C4-2B (cell line): ENCODE results near the gene MARCHF6.

Experiments
- H3K27ac ChIP-seq: fragments of 450-650 bp; 2 replicates; pipeline ENCODE4 v1.5.1; 2017
- ZFX ChIP-seq: fragments of 450-650 bp; IDR thresholded peaks from 2 replicates; pipeline ENCODE4 v1.6.1; 2017
- TF ChIP-seq, protein P1 (sequence below): fragments of 450-650 bp; conservative IDR thresholded peaks from 2 replicates; pipeline ENCODE4 v1.5.1; 2017; ENCODE audit warnings: mild to moderate bottlenecking

The MARCHF6 gene

DNA sequence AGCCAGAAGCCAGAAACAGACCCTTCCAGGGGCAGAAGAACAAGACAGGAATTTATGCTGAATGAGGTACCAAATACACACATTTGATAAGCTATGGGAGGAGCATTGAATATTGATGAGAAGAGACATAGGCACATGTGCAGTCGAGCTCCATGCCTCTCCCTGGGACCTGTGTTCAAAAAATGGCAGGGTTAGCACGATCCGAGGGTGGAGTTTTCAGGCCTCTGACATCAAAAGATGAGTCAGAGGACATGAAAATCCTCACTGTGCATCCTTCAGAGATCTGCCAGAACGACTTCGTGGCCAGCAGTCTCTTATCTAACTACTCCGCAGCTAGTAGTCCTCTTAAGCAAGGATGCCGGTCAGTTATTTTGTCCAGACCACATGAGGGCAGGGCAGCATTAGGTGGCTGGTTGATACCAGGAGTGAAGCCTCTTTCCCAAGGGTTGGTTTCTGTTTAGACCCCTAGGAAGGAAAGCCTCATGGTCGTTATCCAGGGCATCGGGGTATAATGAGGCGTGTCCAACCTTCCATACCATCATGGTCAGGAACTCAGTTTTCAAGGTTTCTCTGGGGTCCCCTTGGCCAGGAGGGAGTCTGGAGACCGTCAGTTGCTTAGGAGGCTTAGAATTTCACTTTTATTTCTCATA, 34.2 kb upstream of the MARCHF6 start:
- H3K27ac ChIP-seq, result no peak overlapping the region
- no peak for TF ChIP-seq ZFX
- TF ChIP-seq, protein P1, sequence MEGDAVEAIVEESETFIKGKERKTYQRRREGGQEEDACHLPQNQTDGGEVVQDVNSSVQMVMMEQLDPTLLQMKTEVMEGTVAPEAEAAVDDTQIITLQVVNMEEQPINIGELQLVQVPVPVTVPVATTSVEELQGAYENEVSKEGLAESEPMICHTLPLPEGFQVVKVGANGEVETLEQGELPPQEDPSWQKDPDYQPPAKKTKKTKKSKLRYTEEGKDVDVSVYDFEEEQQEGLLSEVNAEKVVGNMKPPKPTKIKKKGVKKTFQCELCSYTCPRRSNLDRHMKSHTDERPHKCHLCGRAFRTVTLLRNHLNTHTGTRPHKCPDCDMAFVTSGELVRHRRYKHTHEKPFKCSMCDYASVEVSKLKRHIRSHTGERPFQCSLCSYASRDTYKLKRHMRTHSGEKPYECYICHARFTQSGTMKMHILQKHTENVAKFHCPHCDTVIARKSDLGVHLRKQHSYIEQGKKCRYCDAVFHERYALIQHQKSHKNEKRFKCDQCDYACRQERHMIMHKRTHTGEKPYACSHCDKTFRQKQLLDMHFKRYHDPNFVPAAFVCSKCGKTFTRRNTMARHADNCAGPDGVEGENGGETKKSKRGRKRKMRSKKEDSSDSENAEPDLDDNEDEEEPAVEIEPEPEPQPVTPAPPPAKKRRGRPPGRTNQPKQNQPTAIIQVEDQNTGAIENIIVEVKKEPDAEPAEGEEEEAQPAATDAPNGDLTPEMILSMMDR, result no peak

DNA sequence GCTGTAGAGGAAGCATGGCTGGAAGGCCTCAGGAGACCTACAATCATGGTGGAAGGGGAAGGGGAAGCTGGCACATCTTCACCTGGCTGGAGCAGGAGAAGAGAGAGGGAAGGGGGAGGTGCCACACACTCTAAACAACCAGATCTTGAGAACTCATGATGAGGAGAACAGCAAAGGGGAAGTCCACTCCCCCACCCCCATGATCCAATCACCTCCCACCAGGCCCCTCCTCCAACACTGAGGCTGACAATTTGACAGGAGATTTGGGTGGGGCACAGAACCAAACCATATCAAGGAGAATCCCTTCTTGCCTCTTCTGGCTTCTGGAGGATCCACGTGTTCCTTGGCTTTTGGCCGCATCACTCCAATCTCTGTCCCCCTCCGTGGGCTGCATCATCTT, 32.7 kb upstream of the MARCHF6 start:
- no peak overlapping the region for H3K27ac ChIP-seq
- TF ChIP-seq, protein P1, result no peak
- no peak for TF ChIP-seq ZFX

DNA sequence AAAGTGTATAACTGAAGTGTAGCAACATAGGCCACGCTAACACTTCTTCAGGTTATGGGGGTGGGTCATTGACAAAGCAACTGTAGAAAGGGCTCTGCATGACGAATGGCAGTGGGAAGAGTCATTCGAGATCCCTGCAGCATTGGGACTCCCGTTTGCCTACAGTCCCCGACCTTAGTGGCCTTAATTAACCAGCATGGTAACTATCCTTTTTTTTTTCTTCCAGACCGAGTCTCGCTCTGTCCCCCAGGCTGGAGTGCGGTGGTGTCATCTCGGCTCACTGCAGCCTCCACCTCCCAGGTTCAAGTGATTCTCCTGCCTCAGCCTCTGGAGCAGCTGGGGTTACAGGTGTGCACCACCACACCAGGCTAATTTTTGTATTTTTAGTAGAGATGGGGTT, 31.6 kb upstream of the MARCHF6 start:
- TF ChIP-seq, protein P1, result no peak
- no peak for TF ChIP-seq ZFX
- H3K27ac ChIP-seq, result no peak overlapping the region

DNA sequence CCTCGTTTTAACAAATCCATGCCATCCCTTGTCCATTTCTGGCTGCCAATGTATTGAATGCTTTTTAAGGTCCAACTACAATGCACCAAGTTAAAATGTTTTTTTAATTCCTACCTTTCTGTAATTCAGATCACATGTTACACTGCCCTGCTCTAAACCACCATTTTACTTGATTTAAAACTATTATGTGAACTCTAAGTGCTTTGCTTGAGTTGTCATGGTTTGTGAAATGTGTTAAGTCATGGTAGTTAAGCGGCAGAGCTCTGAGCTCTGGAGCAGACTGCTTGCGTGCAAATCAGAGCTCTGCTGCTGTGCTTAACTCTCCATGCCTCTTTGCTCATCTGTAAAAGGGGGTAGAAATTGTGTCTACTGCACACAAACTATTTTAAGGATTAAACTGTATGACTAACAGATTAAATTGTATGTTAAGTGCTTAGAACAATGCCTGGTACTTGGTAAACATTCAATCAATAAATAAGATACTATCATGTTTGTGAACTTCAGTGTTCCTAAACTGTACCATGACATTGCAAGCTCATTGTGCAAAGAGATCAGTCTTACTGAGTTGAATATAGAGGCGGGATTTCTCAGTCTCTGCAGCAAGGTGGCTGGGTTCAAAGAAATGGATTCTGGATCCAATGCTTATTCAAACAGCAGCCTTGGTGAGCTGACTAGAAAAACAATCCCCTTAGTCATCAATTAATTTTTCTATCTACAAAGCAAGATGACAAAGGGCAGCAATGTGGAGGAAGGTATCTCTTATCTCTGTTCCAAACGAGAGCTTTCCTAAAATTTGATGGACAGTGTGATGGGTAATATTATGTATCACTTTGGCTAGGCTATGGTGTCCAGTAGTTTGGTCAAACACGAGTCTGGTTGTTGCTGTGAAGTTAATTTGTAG, 29.7 kb upstream of the MARCHF6 start:
- no peak for TF ChIP-seq ZFX
- TF ChIP-seq, protein P1, result no peak
- H3K27ac ChIP-seq, result no peak overlapping the region

DNA sequence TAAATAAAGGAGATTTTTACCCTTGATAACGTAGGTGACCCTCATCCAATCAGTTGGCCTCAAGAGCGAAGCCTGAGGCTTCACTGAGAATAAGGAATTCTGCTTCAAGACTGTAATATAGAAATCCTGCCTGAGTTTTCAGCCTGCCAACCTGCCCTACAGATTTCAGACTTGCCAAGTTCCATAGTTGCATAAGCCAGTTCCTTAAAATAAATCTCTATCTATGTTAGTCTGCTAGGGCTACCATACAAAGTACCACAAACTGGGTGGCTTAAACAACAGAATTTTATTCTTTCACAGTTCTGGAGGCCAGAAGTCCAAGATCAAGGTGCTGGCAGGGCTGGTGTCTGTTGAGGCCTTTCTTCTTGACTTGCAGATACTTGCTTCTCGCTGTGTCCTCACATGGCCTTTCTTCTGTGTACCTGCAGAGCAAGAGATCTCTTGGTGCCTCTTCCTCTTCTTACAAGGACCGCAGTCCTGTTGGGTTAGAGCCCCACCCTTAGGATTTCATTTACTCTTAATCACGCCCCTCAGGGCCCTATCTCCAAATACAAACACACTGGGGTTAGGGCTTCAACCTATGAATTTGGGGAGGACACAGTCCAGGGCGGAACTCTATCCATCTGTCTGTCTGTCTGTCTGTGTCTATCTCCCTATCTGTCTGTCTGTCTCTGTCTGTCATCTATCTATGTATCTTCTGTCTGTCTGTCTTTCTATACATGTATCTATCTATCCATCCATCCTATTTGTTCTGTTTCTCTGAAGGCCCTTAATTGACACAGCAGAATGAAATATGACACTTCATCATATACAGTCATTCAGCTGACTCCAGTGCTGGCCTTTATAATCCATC, 28.8 kb upstream of the MARCHF6 start:
- no peak overlapping the region for H3K27ac ChIP-seq
- TF ChIP-seq, protein P1, result no peak
- TF ChIP-seq ZFX, result no peak

DNA sequence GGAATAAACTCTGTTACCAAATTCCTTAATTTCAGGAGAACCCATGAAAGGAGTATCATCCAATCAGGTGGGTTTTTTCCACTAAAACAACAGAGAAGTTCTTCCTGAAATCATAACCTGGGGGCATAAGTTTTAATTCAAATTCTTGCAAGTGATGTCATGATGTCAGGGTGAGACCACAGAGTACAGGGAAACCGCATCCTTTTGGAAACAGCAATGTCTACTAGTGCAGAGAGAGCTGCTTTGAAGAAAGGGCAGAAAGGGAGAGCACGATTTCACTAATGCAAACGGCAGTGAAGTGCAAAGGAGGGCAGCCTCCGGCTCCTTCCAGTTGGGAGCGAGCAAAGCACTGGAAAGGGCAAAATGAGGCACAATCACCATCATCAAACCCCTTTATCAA, 25.2 kb upstream of the MARCHF6 start:
- TF ChIP-seq, protein P1, result no peak
- no peak for TF ChIP-seq ZFX

DNA sequence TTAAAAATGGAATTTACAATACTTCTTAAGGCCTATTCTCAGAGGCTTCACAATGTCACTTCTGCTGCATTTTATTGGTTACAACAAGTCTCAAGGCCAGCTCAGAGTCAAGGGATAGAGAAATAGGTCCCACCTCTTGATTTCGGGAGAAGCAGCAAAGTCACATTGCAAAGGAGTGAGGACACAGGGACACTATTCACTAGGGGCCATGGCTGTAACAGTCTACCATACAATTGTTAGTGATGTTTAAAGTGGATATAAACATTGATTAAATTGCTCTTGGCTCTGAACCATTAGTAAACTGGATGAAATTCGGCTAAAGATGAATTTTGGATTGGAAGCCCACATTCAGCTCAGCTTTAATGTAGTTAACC, 24.1 kb upstream of the MARCHF6 start:
- TF ChIP-seq, protein P1, result no peak
- TF ChIP-seq ZFX, result no peak
- H3K27ac ChIP-seq, result no peak overlapping the region

More for the DNA sequence above, 25.2 kb upstream of the MARCHF6 start:
- H3K27ac ChIP-seq, result no peak overlapping the region
